Gastroesophageal sphincter (tissue), 3 donors: ENCODE results near the gene MAPK7.

Experiments used
- CTCF ChIP-seq, 4 experiments: fragments of 200-600 bp in 2 of 4; fragments of 450-650 bp in 2 of 4; sonication (generic) in 1 of 4; IDR thresholded peaks; one replicate each; pipeline ENCODE4 v1.5.1; 2017 to 2019; ENCODE audit warnings: antibody characterized with exemption in 4 of 4, mild to moderate bottlenecking in 2 of 4, moderate library complexity in 2 of 4
- POLR2A ChIP-seq, 2 donors: fragments of 450-650 bp; IDR thresholded peaks; one replicate each; pipeline ENCODE4 v1.6.1; 2017; ENCODE audit warnings: antibody characterized with exemption in 2 of 2, mild to moderate bottlenecking in 2 of 2, moderate library complexity in 1 of 2

- TF ChIP-seq POLR2A (IDR thresholded peaks at IDR 0.05) (no peak), CTCF (IDR thresholded peaks at IDR 0.05) (no peak)
Measured at GRCh38 chr17:19421926-19422325, 43.6 kb downstream of the MAPK7 start.
